NCI-H82 (cell line): ENCODE measurements around the gene GABARAP.

Experiments used
- DNase-seq: peaks from one replicate; lab custom pipeline; 2025; lab: John Stamatoyannopoulos, UW

GABARAP gene

GRCh38 chr17:7207120-7208001 lies 34.9 kb downstream of the GABARAP start:
- peak; percentile 64 for DNase-seq

- no peak for DNase-seq
These were observed 36.7 kb downstream of the GABARAP start for GRCh38 chr17:7205561-7205960.

- DNase-seq, result peak; percentile 97
These were observed 37.3 kb downstream of the GABARAP start for GRCh38 chr17:7204828-7205461.

- peak; percentile 86 for DNase-seq
These were observed 37.9 kb downstream of the GABARAP start for GRCh38 chr17:7204336-7204735.

GRCh38 chr17:7203391-7203790 lies 38.9 kb downstream of the GABARAP start:
- DNase-seq, result no peak

GRCh38 chr17:7196651-7197401 lies 45.4 kb downstream of the GABARAP start:
- no peak for DNase-seq

- no peak for DNase-seq
These were observed 46.3 kb downstream of the GABARAP start for GRCh38 chr17:7195971-7196370.

- DNase-seq, result peak; percentile 93
These were observed 49.8 kb downstream of the GABARAP start for GRCh38 chr17:7192271-7192937.

GRCh38 chr17:7191571-7192270 lies 50.5 kb downstream of the GABARAP start:
- DNase-seq, result peak; percentile 87

- no peak for DNase-seq
These were observed 51.2 kb downstream of the GABARAP start for GRCh38 chr17:7191069-7191468.

GRCh38 chr17:7190276-7190917 lies 51.9 kb downstream of the GABARAP start:
- DNase-seq, result no peak
